Measurements from ENCODE around the gene DTWD2. TPM values are rescaled to one million over a fixed set of nuclear protein-coding genes. Genes with fewer than 3 reads are reported as not detected.

Gene DTWD2
- polyA plus RNA-seq (2012; rRNA removed) = 2.4 and 2.5 TPM in 2 replicates
- polyA plus RNA-seq (2012; cell fraction: cytosol; rRNA removed) = 2.6 and 2.7 TPM in 2 replicates
- 3.3 and 7.4 TPM in 2 replicates for polyA plus RNA-seq (2012; cell fraction: nucleus; rRNA removed)

- no peaks in the 10 kb centered on the region for H3K9me2 ChIP-seq
- H3K4me1 ChIP-seq (ENCODE audit: control insufficient read depth in 1 of 2, insufficient read depth in 2 of 2, low read depth in 1 of 2, low read length in 1 of 2) = peaks cover 3 to 18% of the 10 kb centered on the region in 2 experiments; a peak in 3 of 4 replicates
- peak within 1 kb of the TSS; percentile 78 to 87 for H3K4me3 ChIP-seq (ENCODE audit: low read depth in 2 of 2, low read length in 1 of 2)
- H3K79me2 ChIP-seq (ENCODE audit: insufficient read depth) = peaks cover 5% of the 10 kb centered on the region; the same call in 1 of the 2 replicates
- ChIA-PET CTCF (interaction anchor here (0.7 to 10.5 kb wide), 84 partner anchors 8 to 1137 kb away, joined by 3 to 175 read pairs (median 4); partner anchors contain the start of genes DMXL1 and TNFAIP8), POLR2A (interaction anchor here (0.6 to 1.8 kb wide), 6 partner anchors 9 to 424 kb away, joined by 3 to 10 read pairs (median 5); partner anchors contain the start of gene DMXL1)
- H3F3A ChIP-seq (replicated peaks; ENCODE audit: insufficient read depth) = peaks cover 14% of the 10 kb centered on the region
- H3K9ac ChIP-seq = peak within 1 kb of the TSS; percentile 80
- WGBS (ENCODE audit: low lambda C conversion rate) = 1% methylated on average over 27 of the region's 74 CpGs
- peak within 1 kb of the TSS; percentile 73 to 95 for H3K27ac ChIP-seq (ENCODE audit: low read depth in 2 of 2, low read length in 1 of 2)
- peak within 1 kb of the TSS; percentile 77 for H3K4me2 ChIP-seq
- no peaks in the 10 kb centered on the region for H3K36me3 ChIP-seq (replicated peaks in 1 of 2; ENCODE audit: control insufficient read depth in 1 of 2, insufficient read depth in 2 of 2, low read length in 1 of 2)
- H2AFZ ChIP-seq (ENCODE audit: low read depth) = peak within 1 kb of the TSS; percentile 88
- H4K20me1 ChIP-seq (ENCODE audit: insufficient read depth) = no peaks in the 10 kb centered on the region
- H3K27me3 ChIP-seq (ENCODE audit: insufficient read depth) = no peaks in the 10 kb centered on the region
- DNase-seq = peak; percentile 96
- H3K9me3 ChIP-seq = no peaks in the 10 kb centered on the region
- TF ChIP-seq FOSL2 (IDR thresholded peaks at IDR 0.05; ENCODE audit: borderline replicate concordance, low read depth) (no peak), CHD2 (IDR thresholded peaks at IDR 0.05; ENCODE audit: low read length, partially characterized antibody) (peak; percentile 17), SMC3 (IDR thresholded peaks at IDR 0.05; ENCODE audit: low read depth, low read length) (peak; percentile 75), RXRA (IDR thresholded peaks at IDR 0.05; ENCODE audit: borderline replicate concordance, low read depth) (no peak), USF2 (IDR thresholded peaks at IDR 0.05; ENCODE audit: borderline replicate concordance, low read depth, low read length) (no peak), TCF12 (IDR thresholded peaks at IDR 0.05) (no peak; the same call in 1 of the 2 replicates), CTCF (IDR thresholded peaks at IDR 0.05) (peak; percentile 89), ZBTB33 (IDR thresholded peaks at IDR 0.05; ENCODE audit: borderline replicate concordance, low read depth) (no peak), PBX3 (IDR thresholded peaks at IDR 0.05) (no peak), FOXJ3 (CRISPR knock-in tag; IDR thresholded peaks at IDR 0.05) (no peak), FOXM1 (IDR thresholded peaks at IDR 0.05; ENCODE audit: low read depth) (no peak), TAF1 (IDR thresholded peaks at IDR 0.05; ENCODE audit: borderline replicate concordance, low read depth, low read length) (no peak; the same call in none of the 2 replicates), MXI1 (IDR thresholded peaks at IDR 0.05; ENCODE audit: low read depth, low read length) (peak; percentile 32; the same call in 1 of the 2 replicates), NFIC (IDR thresholded peaks at IDR 0.05; ENCODE audit: borderline replicate concordance) (no peak), EZH2phosphoT487 (IDR thresholded peaks at IDR 0.05; ENCODE audit: borderline replicate concordance, low read depth) (no peak), GATA2 (CRISPR knock-in tag; IDR thresholded peaks at IDR 0.05) (peak; percentile 3; the same call in 1 of the 2 replicates), ELF1 (IDR thresholded peaks at IDR 0.05) (no peak), USF1 (IDR thresholded peaks at IDR 0.05; ENCODE audit: borderline replicate concordance, low read depth) (peak; percentile 40), EP300 (IDR thresholded peaks at IDR 0.05; ENCODE audit: borderline replicate concordance in 1 of 2, low read depth in 1 of 2, low read length in 1 of 2) (no peak)
- TF ChIP-seq, protein P1, sequence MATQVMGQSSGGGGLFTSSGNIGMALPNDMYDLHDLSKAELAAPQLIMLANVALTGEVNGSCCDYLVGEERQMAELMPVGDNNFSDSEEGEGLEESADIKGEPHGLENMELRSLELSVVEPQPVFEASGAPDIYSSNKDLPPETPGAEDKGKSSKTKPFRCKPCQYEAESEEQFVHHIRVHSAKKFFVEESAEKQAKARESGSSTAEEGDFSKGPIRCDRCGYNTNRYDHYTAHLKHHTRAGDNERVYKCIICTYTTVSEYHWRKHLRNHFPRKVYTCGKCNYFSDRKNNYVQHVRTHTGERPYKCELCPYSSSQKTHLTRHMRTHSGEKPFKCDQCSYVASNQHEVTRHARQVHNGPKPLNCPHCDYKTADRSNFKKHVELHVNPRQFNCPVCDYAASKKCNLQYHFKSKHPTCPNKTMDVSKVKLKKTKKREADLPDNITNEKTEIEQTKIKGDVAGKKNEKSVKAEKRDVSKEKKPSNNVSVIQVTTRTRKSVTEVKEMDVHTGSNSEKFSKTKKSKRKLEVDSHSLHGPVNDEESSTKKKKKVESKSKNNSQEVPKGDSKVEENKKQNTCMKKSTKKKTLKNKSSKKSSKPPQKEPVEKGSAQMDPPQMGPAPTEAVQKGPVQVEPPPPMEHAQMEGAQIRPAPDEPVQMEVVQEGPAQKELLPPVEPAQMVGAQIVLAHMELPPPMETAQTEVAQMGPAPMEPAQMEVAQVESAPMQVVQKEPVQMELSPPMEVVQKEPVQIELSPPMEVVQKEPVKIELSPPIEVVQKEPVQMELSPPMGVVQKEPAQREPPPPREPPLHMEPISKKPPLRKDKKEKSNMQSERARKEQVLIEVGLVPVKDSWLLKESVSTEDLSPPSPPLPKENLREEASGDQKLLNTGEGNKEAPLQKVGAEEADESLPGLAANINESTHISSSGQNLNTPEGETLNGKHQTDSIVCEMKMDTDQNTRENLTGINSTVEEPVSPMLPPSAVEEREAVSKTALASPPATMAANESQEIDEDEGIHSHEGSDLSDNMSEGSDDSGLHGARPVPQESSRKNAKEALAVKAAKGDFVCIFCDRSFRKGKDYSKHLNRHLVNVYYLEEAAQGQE (IDR thresholded peaks at IDR 0.05; ENCODE audit: low read depth, low read length) = no peak
Observed at GRCh38 chr5:118987988-118988865, at the start of gene DTWD2. Gene DTWD2, minus strand, starts transcription at chr5:118988547. Its CDS starts 36 bp downstream, at chr5:118988511.

Measured in SK-N-SH (cell line).